ENCODE results near the gene AMOTL1. TPM values are rescaled to one million over a fixed set of nuclear protein-coding genes. Genes with fewer than 3 reads are reported as not detected.
A peak's percentile ranks its signal among the peaks of the same experiment; 100 is the strongest.

Gene AMOTL1
- total RNA-seq, 6 experiments from 2014 or later, result 7.4 to 43.8 (median 17.3) TPM

- ATAC-seq, result no peak
- DNase-seq, result no peak
- Histone ChIP-seq H3K4me3 (no peak overlapping the region), H3K36me3 (no peaks in the 10 kb centered on the region), H3K9me3 (no peaks in the 10 kb centered on the region), H3K4me1 (no peaks in the 10 kb centered on the region), H3K27ac (no peak overlapping the region), H3K27me3 (no peaks in the 10 kb centered on the region)
- TF ChIP-seq CTCF (IDR thresholded peaks at IDR 0.05) (no peak), POLR2A (IDR thresholded peaks at IDR 0.05) (no peak)
- intact Hi-C loops (cut with DNase I), result no loop called here
These were observed 152.2 kb downstream of the AMOTL1 start for GRCh38 chr11:94920311-94920710.

GRCh38 chr11:94922321-94923003 is 154.3 kb downstream of the AMOTL1 start:
- 33% methylated on average over 5 of the region's 5 CpGs for WGBS (ENCODE audit: insufficient coverage, low coverage, low lambda C conversion rate, missing lambda C conversion rate)
- ATAC-seq, result peak in 3 of 4 donors; percentile 20 to 38 (median 20)
- no peaks in the 10 kb centered on the region for H3K36me3 ChIP-seq
- H3K4me1 ChIP-seq, result no peaks in the 10 kb centered on the region
- H3K27ac ChIP-seq, result no peak overlapping the region
- H3K4me3 ChIP-seq, result no peak overlapping the region
- TF ChIP-seq CTCF (IDR thresholded peaks at IDR 0.05), result no peak
- TF ChIP-seq POLR2A (IDR thresholded peaks at IDR 0.05), result no peak
- intact Hi-C loops (cut with DNase I), result no loop called here
- DNase-seq, result no peak
- H3K27me3 ChIP-seq, result no peaks in the 10 kb centered on the region
- no peaks in the 10 kb centered on the region for H3K9me3 ChIP-seq

- no peak overlapping the region for H3K4me3 ChIP-seq
- ATAC-seq, result no peak
- H3K27ac ChIP-seq, result no peak overlapping the region
- DNase-seq, result no peak
- no peaks in the 10 kb centered on the region for H3K4me1 ChIP-seq
- H3K36me3 ChIP-seq, result no peaks in the 10 kb centered on the region
- WGBS (ENCODE audit: insufficient coverage, low coverage, low lambda C conversion rate, missing lambda C conversion rate), result 88% methylated on average over 1 of the region's 2 CpGs
- intact Hi-C loops (cut with DNase I), result no loop called here
- no peak for TF ChIP-seq CTCF (IDR thresholded peaks at IDR 0.05)
- TF ChIP-seq POLR2A (IDR thresholded peaks at IDR 0.05), result no peak
- H3K27me3 ChIP-seq, result no peaks in the 10 kb centered on the region
- H3K9me3 ChIP-seq, result no peaks in the 10 kb centered on the region
These were observed 154.8 kb downstream of the AMOTL1 start for GRCh38 chr11:94923004-94923334.

GRCh38 chr11:94924171-94924572 is 156.0 kb downstream of the AMOTL1 start:
- no peaks in the 10 kb centered on the region for H3K9me3 ChIP-seq
- H3K4me3 ChIP-seq, result no peak overlapping the region
- WGBS (ENCODE audit: insufficient coverage, low coverage, low lambda C conversion rate, missing lambda C conversion rate), result 59% methylated on average over 6 of the region's 6 CpGs
- H3K27me3 ChIP-seq, result no peaks in the 10 kb centered on the region
- H3K27ac ChIP-seq, result no peak overlapping the region
- H3K36me3 ChIP-seq, result no peaks in the 10 kb centered on the region
- ATAC-seq, result no peak
- no peak for TF ChIP-seq CTCF (IDR thresholded peaks at IDR 0.05)
- no peak for TF ChIP-seq POLR2A (IDR thresholded peaks at IDR 0.05)
- no peaks in the 10 kb centered on the region for H3K4me1 ChIP-seq
- intact Hi-C loops (cut with DNase I), result no loop called here
- DNase-seq, result no peak

- Histone ChIP-seq H3K27ac (no peak overlapping the region), H3K4me3 (no peak overlapping the region), H3K36me3 (no peaks in the 10 kb centered on the region), H3K27me3 (no peaks in the 10 kb centered on the region), H3K9me3 (no peaks in the 10 kb centered on the region), H3K4me1 (no peaks in the 10 kb centered on the region)
- DNase-seq (no peak), ATAC-seq (no peak)
- WGBS (ENCODE audit: insufficient coverage, low coverage, low lambda C conversion rate, missing lambda C conversion rate), result 38% methylated on average over 5 of the region's 5 CpGs
- no peak for TF ChIP-seq CTCF (IDR thresholded peaks at IDR 0.05)
- TF ChIP-seq POLR2A (IDR thresholded peaks at IDR 0.05), result no peak
- intact Hi-C loops (cut with DNase I), result no loop called here
These were observed 156.5 kb downstream of the AMOTL1 start for GRCh38 chr11:94924612-94925011.

Data from right lobe of liver (tissue), 6 donors.